Measurements from ENCODE around the gene TMOD3.
"Not testable (repeated sequence)": the region's sequence is repeated elsewhere in the genome, so short reads cannot be mapped to it uniquely, and the experiment has no call there.

TMOD3 gene

DNA sequence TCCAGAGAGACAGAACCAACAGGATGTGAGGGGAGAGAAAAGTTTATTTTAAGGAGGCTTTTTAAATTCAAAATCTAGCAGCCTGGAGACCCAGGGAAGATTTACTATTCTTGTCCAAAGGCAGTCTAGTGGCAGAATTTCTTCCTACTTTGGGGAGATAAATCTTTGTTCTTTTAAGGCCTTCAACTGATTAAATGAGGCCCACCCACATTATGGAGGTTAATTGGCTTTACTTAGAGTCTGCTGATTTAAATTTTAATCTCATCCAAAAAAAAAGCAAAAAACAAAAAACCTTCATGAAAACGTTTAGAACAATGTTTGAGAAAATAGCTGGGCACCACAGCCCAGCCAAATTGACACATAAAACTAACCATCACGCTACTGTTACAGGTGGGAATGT, 41.3 kb downstream of the TMOD3 start:
- Mint-ChIP-seq H3K4me3 (no peak overlapping the region), H3K27me3 (no peaks in the 10 kb centered on the region), H3K27ac (no peak overlapping the region), H3K9me3 (no peaks in the 10 kb centered on the region), H3K4me1 (peaks cover under 1% of the 10 kb centered on the region)
- no peak for DNase-seq
- no peak for ATAC-seq

GRCh38 chr15:51874751-51875644, 45.5 kb downstream of the TMOD3 start:
- Mint-ChIP-seq H3K4me3 (no peak overlapping the region), H3K4me1 (peaks cover 5% of the 10 kb centered on the region), H3K27me3 (no peaks in the 10 kb centered on the region), H3K27ac (no peak overlapping the region), H3K9me3 (no peaks in the 10 kb centered on the region)
- no peak for ATAC-seq
- no peak for DNase-seq

GRCh38 chr15:51876169-51876568, 46.7 kb downstream of the TMOD3 start:
- Mint-ChIP-seq H3K27me3 (no peaks in the 10 kb centered on the region), H3K27ac (peak overlapping the region in 1 of 2 donors; percentile 62), H3K4me3 (no peak overlapping the region), H3K9me3 (no peaks in the 10 kb centered on the region), H3K4me1 (peaks cover 5% of the 10 kb centered on the region)
- DNase-seq, result no peak
- no peak for ATAC-seq

DNA sequence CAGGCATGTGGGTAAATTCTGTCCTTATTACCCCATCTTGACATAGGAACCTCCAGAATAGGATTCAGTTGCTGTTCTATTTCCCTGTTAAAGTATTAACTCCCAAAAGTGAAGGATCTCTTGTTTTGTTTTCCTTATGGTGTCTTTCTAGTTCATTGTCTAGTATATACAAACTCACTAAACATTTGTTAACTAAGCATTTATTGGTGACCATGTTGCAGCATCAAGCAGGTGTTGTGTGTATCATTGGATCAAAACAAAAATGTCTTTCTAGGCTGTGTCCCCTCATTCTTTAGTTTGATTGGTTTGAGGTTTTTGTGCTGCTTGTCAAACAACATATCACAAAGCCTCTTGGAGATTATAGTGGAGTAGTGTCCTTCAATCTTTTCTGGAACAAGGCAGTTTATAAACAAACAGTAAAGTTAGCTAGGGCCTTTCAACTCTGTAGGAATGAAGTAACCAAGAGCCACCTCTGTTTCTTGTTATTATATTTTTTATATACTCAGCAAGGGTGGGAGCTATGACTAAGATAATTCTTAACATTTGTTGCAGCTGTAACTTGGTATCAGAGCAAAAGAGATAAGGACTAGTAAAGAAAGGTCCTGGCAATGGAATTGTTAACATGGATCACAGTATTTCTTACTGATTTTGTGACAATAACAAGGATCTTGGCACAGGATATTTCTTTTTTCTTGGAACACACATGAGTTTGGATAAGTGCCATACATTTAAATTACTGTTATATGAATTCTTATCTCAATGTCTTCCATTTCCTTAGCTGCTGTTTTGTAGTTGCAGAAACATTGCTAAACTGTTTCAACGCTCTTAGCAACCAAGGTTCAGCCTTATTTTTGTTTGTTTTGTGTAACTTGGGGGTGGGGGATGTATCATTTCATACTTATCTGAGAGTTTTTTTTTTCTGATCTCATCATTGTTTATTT, 49.3 kb downstream of the TMOD3 start:
- ATAC-seq (no peak), DNase-seq (no peak)
- Mint-ChIP-seq H3K4me1 (peaks cover 5% of the 10 kb centered on the region), H3K9me3 (no peaks in the 10 kb centered on the region), H3K27ac (no peak overlapping the region), H3K27me3 (no peaks in the 10 kb centered on the region), H3K4me3 (no peak overlapping the region)

DNA sequence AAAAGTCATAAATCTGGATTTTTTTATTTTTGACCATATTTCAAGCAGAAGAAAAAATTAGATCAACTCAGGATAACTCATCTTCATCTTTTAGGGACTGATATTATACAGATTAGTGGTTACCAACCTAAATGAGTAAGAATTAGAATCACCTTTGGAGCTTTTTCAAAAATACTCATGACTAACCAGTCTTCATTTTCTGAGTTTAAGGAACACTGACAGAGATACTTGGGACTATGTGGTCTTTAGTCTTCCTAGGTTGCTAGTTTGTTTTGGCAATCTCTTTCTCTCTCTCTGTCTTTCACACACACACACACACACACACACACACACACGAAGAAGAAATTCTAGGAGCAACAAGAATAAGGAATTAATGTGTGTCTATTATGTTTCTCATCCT, 50.1 kb downstream of the TMOD3 start:
- peak overlapping the region in 1 of 2 donors; percentile 19 for H3K27ac Mint-ChIP-seq
- no peaks in the 10 kb centered on the region for H3K9me3 Mint-ChIP-seq
- no peak for DNase-seq
- H3K4me3 Mint-ChIP-seq, result no peak overlapping the region
- no peaks in the 10 kb centered on the region for H3K27me3 Mint-ChIP-seq
- ATAC-seq, result no peak
- H3K4me1 Mint-ChIP-seq, result peaks cover 5% of the 10 kb centered on the region

GRCh38 chr15:51883271-51883837, 53.9 kb downstream of the TMOD3 start:
- Mint-ChIP-seq H3K4me3 (no peak overlapping the region), H3K27ac (no peak overlapping the region), H3K27me3 (no peaks in the 10 kb centered on the region), H3K4me1 (no peaks in the 10 kb centered on the region), H3K9me3 (no peaks in the 10 kb centered on the region)
- no peak for DNase-seq
- no peak for ATAC-seq

DNA sequence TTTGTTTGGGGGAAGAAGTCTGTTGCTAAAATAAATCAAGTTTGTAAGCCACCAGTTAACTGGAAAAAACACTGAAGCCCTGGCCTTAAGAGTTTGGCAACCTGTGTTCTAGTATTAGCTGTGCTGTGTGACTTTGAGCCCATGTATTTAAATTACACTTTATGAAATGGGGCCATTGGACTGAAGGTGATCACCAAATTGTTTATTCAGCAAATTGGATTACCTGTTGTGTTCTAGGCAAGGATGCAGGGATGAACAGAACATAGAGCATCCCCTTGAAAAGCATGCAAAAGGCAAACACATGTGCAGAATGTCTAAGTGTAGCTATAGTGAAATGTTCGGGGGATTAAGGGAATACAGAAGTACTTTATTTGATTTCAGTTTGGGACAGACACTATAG, 54.6 kb downstream of the TMOD3 start:
- Mint-ChIP-seq H3K27ac (no peak overlapping the region), H3K4me3 (no peak overlapping the region), H3K4me1 (no peaks in the 10 kb centered on the region), H3K27me3 (no peaks in the 10 kb centered on the region), H3K9me3 (no peaks in the 10 kb centered on the region)
- DNase-seq (no peak), ATAC-seq (no peak)

DNA sequence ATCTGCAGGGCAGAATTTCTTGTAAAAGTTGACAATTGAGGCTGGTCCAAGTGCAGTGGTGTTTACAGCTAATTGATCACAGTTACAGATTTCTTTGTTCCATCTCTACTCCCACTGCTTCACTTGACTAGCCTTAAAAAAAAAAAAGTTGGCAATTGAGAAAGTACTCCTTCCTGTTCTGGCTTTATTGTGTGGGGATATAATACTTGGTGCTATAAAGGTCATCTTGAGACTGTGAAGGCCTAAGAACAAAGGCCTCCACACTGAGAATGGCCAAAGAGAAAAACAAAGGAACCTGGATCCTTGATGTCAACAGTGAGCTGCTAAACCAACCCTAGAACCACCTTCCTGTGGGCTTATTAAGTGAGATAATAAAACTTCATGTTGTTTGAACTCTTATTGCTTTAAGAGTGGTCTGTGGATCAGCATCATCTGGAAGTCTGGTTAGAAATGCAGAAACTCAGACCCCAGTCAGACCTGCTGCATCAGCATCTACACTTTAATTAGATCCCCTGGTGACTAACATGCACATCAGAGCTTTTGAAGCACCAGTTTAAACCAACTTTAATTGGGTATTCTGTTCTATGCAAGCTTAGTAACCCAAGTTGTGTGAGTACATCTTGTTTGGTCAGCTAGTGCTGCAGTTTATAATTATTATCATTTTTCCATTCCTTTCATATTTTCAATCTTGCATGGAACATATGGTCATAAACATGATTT, 55.2 kb downstream of the TMOD3 start:
- Mint-ChIP-seq H3K4me3 (no peak overlapping the region), H3K9me3 (no peaks in the 10 kb centered on the region), H3K4me1 (no peaks in the 10 kb centered on the region), H3K27me3 (no peaks in the 10 kb centered on the region), H3K27ac (no peak overlapping the region)
- ATAC-seq, result no peak
- DNase-seq, result no peak

DNA sequence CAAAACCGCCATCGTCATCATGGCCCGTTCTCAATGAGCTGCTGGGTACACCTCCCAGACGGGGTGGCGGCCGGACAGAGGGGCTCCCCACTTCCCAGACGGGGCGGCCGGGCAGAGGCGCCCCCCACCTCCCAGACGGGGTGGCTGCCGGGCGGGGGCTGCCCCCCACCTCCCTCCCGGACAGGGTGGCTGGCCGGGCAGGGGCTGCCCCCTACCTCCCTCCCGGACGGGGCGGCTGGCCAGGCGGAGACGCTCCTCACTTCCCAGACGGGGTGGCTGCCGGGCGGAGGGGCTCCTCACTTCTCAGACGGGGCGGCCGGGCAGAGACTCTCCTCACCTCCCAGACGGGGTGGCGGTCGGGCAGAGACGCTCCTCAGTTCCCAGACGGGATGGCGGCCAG, 56.3 kb downstream of the TMOD3 start:
- DNase-seq, H3K4me1 Mint-ChIP-seq, ATAC-seq, H3K27ac Mint-ChIP-seq, H3K27me3 Mint-ChIP-seq, H3K4me3 Mint-ChIP-seq, H3K9me3 Mint-ChIP-seq: not testable (repeated sequence)

DNA sequence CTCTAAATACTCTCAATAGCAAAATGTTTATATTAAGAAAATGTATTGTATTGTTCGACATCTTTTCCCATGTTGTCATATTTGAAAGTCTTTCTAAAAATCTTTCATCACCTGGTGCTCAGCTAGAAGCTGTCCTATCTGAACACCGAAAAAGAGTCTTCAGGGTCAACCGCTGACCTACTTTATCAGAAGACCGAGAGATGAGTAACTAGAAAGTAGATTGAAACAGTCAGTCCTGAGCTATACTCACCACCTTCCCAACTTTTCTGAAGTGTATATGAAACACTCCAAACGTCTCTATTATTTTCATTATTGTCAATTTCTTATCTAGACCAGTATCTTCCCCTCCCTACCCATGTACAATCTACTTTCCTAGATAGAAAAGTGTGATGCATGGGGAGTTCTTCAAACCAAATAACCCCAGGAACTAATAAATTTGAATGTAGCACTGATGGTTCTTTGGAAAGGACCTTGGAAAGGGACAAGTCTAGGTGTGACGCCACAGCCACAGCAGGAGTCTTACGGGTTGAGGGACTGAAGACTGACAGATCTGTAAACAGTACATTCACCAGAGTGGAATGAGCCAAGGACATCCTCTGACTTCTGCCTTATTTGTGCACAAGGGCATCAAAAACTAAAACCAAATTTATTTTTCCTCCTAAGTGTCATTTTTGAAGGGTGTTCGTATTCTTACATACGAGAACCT, 58.6 kb downstream of the TMOD3 start:
- DNase-seq (no peak), ATAC-seq (no peak)
- Mint-ChIP-seq H3K27ac (peak overlapping the region in 1 of 2 donors; percentile 25), H3K9me3 (no peaks in the 10 kb centered on the region), H3K4me1 (no peaks in the 10 kb centered on the region), H3K4me3 (no peak overlapping the region), H3K27me3 (no peaks in the 10 kb centered on the region)

GRCh38 chr15:51888593-51889195, 59.2 kb downstream of the TMOD3 start:
- H3K27ac Mint-ChIP-seq, result no peak overlapping the region
- no peak for DNase-seq
- no peaks in the 10 kb centered on the region for H3K4me1 Mint-ChIP-seq
- no peaks in the 10 kb centered on the region for H3K27me3 Mint-ChIP-seq
- no peak for ATAC-seq
- no peak overlapping the region for H3K4me3 Mint-ChIP-seq
- H3K9me3 Mint-ChIP-seq, result no peaks in the 10 kb centered on the region

- no peak for ATAC-seq
- Mint-ChIP-seq H3K4me3 (no peak overlapping the region), H3K27me3 (no peaks in the 10 kb centered on the region), H3K4me1 (no peaks in the 10 kb centered on the region), H3K27ac (no peak overlapping the region), H3K9me3 (no peaks in the 10 kb centered on the region)
- DNase-seq, result no peak
These were observed 60.0 kb downstream of the TMOD3 start for GRCh38 chr15:51889486-51889885.

GRCh38 chr15:51904421-51904820, 75.0 kb downstream of the TMOD3 start:
- DNase-seq (no peak), ATAC-seq (no peak)
- H3K4me1 Mint-ChIP-seq, result no peaks in the 10 kb centered on the region
- no peaks in the 10 kb centered on the region for H3K9me3 Mint-ChIP-seq
- no peaks in the 10 kb centered on the region for H3K27me3 Mint-ChIP-seq
- H3K27ac Mint-ChIP-seq, result peak overlapping the region in 1 of 2 donors; percentile 71
- H3K4me3 Mint-ChIP-seq, result no peak overlapping the region

GRCh38 chr15:51904931-51905330, 75.5 kb downstream of the TMOD3 start:
- no peak for ATAC-seq
- no peak for DNase-seq
- Mint-ChIP-seq H3K27ac (peak overlapping the region in 1 of 2 donors; percentile 86), H3K9me3 (no peaks in the 10 kb centered on the region), H3K27me3 (no peaks in the 10 kb centered on the region), H3K4me3 (no peak overlapping the region), H3K4me1 (no peaks in the 10 kb centered on the region)
